Astrocyte (in vitro differentiated cells and primary cell): Measurements from ENCODE around the gene MORN5. TPM values are rescaled to one million over a fixed set of nuclear protein-coding genes. Genes with fewer than 3 reads are reported as not detected.

ENCODE experiments used
- DNase-seq: peaks from one replicate; pipeline ENCODE4 v3.0.0-alpha.2; 2010; ENCODE audit warnings: low read depth
- FAIRE-seq: peaks from 2 replicates; lab custom pipeline; 2011; peaks lifted over from hg19 to GRCh38; lab: Jason Lieb, UNC
- H2AFZ ChIP-seq: 2 replicates; pipeline ENCODE4 v1.6.0; 2012; ENCODE audit warnings: low read depth, low read length, inconsistent platforms
- H3K27ac ChIP-seq: 2 replicates; pipeline ENCODE4 v1.5.1; 2011; ENCODE audit warnings: low read depth, low read length, inconsistent platforms
- H3K27me3 ChIP-seq: 2 replicates; pipeline ENCODE4 v1.6.0; 2011; ENCODE audit warnings: low read length, inconsistent platforms; ENCODE audit not compliant: insufficient read depth
- H3K36me3 ChIP-seq: 2 replicates; pipeline ENCODE4 v1.5.1; 2011; ENCODE audit warnings: low read length, inconsistent platforms; ENCODE audit not compliant: insufficient read depth
- H3K4me1 ChIP-seq: 2 replicates; pipeline ENCODE4 v1.5.1; 2011; ENCODE audit warnings: low read length, inconsistent platforms; ENCODE audit not compliant: insufficient read depth
- H3K4me2 ChIP-seq: 2 replicates; pipeline ENCODE4 v1.6.0; 2012; ENCODE audit warnings: low read length, inconsistent platforms
- H3K4me3 ChIP-seq: 2 replicates; pipeline ENCODE4 v1.5.1; 2011; ENCODE audit warnings: low read depth, mild to moderate bottlenecking, low read length, inconsistent platforms; ENCODE audit not compliant: insufficient read depth
- H3K79me2 ChIP-seq: 2 replicates; pipeline ENCODE4 v1.6.0; 2012; ENCODE audit warnings: mild to moderate bottlenecking, low read length, inconsistent platforms; ENCODE audit not compliant: insufficient read depth
- H3K9ac ChIP-seq: 2 replicates; pipeline ENCODE4 v1.6.0; 2012; ENCODE audit warnings: mild to moderate bottlenecking, low read length, inconsistent platforms
- H3K9me3 ChIP-seq: 2 replicates; pipeline ENCODE4 v1.5.1; 2012; ENCODE audit warnings: low read depth, mild to moderate bottlenecking, low read length, inconsistent platforms; ENCODE audit not compliant: insufficient read depth
- H4K20me1 ChIP-seq: 2 replicates; pipeline ENCODE4 v1.6.0; 2012; ENCODE audit warnings: low read length, inconsistent platforms; ENCODE audit not compliant: insufficient read depth
- H3K27ac Mint-ChIP-seq: one replicate; pipeline ENCODE4 v1.8.0; 2021; ENCODE audit warnings: mild to moderate bottlenecking, mixed read lengths; ENCODE audit not compliant: unreplicated experiment
- H3K27me3 Mint-ChIP-seq: one replicate; pipeline ENCODE4 v1.8.0; 2021; ENCODE audit warnings: low read depth, mixed read lengths; ENCODE audit not compliant: unreplicated experiment
- H3K36me3 Mint-ChIP-seq: one replicate; pipeline ENCODE4 v1.8.0; 2021; ENCODE audit warnings: low read depth, mixed read lengths; ENCODE audit not compliant: unreplicated experiment
- H3K4me1 Mint-ChIP-seq: one replicate; pipeline ENCODE4 v1.8.0; 2021; ENCODE audit warnings: low read depth, mixed read lengths; ENCODE audit not compliant: unreplicated experiment
- H3K4me3 Mint-ChIP-seq: one replicate; pipeline ENCODE4 v1.8.0; 2021; ENCODE audit warnings: mild to moderate bottlenecking, moderate library complexity, mixed read lengths; ENCODE audit not compliant: unreplicated experiment
- H3K9me3 Mint-ChIP-seq: one replicate; pipeline ENCODE4 v1.8.0; 2021; ENCODE audit warnings: mild to moderate bottlenecking, mixed read lengths; ENCODE audit not compliant: unreplicated experiment
- EZH2 ChIP-seq: IDR thresholded peaks from 2 replicates; pipeline ENCODE4 v1.6.1; 2012; ENCODE audit warnings: mild to moderate bottlenecking, low read length, inconsistent platforms; ENCODE audit not compliant: insufficient read depth
- total RNA-seq: library from RNA; stranded (reverse); gene quantifications from 2 replicates; pipeline ENCODE4 v1.2.1, GENCODE V29; 2021
- TF ChIP-seq, protein P1 (sequence below): IDR thresholded peaks from 2 replicates; pipeline ENCODE4 v1.5.1; 2011; ENCODE audit warnings: low read depth, mild to moderate bottlenecking, inconsistent platforms, low read length, moderate library complexity; ENCODE audit not compliant: insufficient read depth

MORN5 gene
- total RNA-seq, 1 donor from 2014 or later = not detected

DNA sequence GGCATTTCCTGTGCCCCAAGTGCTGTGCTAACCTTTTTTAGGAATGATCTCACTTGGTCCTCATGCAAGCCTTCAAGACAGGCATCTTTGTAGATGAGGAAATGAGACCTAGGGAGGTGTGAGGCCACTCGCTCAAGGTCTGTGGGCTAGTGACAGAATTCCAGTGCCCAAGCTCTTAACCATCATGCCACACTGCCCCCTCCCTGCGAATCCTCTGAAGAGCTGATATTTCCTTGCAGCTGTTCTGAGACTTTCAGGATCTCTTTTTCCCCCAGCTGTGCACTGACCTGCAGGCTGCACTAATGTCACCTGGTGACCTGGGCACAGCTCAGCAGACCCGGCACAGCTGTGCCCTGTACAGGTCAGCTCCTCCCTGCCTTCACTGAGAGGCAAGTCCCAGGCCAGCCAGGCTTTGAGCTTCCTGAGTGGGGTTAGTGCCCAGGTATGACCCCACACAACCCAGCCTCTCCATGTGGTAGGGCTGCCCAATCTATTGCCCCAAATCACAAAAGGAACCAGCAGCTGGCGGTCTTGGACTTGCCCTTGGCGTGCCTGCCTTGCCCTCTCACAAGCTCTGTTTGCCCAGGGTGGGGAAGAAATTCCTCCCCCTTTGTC, 32.7 kb downstream of the MORN5 start:
- no peak for FAIRE-seq
- Histone ChIP-seq H3K4me1 (no peaks in the 10 kb centered on the region), H3K4me3 (no peak overlapping the region), H3K79me2 (no peaks in the 10 kb centered on the region), H3K9ac (no peak overlapping the region), H3K36me3 (no peaks in the 10 kb centered on the region), H3K9me3 (no peaks in the 10 kb centered on the region), H2AFZ (no peak overlapping the region), H3K4me2 (no peak overlapping the region), H4K20me1 (no peaks in the 10 kb centered on the region), H3K27ac (no peak overlapping the region), H3K27me3 (peaks cover 4% of the 10 kb centered on the region)
- Mint-ChIP-seq H3K36me3 (peaks cover 2% of the 10 kb centered on the region), H3K9me3 (no peaks in the 10 kb centered on the region), H3K27ac (no peak overlapping the region), H3K4me3 (no peak overlapping the region), H3K27me3 (peaks cover 40% of the 10 kb centered on the region), H3K4me1 (peaks cover 2% of the 10 kb centered on the region)
- TF ChIP-seq, protein P1, sequence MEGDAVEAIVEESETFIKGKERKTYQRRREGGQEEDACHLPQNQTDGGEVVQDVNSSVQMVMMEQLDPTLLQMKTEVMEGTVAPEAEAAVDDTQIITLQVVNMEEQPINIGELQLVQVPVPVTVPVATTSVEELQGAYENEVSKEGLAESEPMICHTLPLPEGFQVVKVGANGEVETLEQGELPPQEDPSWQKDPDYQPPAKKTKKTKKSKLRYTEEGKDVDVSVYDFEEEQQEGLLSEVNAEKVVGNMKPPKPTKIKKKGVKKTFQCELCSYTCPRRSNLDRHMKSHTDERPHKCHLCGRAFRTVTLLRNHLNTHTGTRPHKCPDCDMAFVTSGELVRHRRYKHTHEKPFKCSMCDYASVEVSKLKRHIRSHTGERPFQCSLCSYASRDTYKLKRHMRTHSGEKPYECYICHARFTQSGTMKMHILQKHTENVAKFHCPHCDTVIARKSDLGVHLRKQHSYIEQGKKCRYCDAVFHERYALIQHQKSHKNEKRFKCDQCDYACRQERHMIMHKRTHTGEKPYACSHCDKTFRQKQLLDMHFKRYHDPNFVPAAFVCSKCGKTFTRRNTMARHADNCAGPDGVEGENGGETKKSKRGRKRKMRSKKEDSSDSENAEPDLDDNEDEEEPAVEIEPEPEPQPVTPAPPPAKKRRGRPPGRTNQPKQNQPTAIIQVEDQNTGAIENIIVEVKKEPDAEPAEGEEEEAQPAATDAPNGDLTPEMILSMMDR = no peak
- no peak for TF ChIP-seq EZH2
- no peak for DNase-seq

DNA sequence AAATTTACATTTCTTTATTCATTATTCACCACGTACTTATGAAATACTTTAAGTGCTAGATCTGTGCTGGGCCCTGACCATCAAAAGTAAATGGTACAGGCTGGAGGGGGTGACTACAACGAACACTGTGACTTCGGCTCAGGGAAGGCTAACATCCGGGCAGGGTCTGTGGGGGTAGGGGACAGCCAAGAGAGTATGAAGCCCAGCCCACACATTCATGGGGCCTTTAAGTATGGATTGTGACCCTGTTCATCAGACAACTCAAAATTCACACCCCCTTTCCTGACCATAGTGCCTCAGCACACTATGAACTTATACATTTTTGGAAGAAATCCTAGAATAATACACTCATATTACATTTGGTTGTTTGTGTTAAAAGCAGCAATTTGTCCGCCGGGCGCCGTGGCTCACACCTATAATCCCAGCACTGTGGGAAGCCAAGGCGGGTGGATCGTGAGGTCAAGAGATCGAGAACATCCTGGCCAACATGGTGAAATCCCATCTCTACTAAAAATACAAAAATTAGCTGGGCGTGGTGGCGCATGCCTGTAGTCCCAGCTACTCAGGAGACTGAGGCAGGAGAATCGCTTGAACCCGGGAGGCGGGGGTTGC, 33.3 kb downstream of the MORN5 start:
- no peak for FAIRE-seq
- Mint-ChIP-seq H3K4me3 (no peak overlapping the region), H3K9me3 (no peaks in the 10 kb centered on the region), H3K27me3 (peaks cover 38% of the 10 kb centered on the region), H3K4me1 (peaks cover 2% of the 10 kb centered on the region), H3K36me3 (peaks cover 2% of the 10 kb centered on the region), H3K27ac (no peak overlapping the region)
- no peak overlapping the region for H3K4me2 ChIP-seq
- no peak overlapping the region for H3K27ac ChIP-seq
- H2AFZ ChIP-seq = no peak overlapping the region
- no peaks in the 10 kb centered on the region for H3K4me1 ChIP-seq
- no peak for DNase-seq
- H3K36me3 ChIP-seq = no peaks in the 10 kb centered on the region
- H3K9ac ChIP-seq = no peak overlapping the region
- H3K9me3 ChIP-seq = no peaks in the 10 kb centered on the region
- TF ChIP-seq, protein P1 = no peak
- no peak for TF ChIP-seq EZH2
- H3K79me2 ChIP-seq = no peaks in the 10 kb centered on the region
- H4K20me1 ChIP-seq = no peaks in the 10 kb centered on the region
- H3K4me3 ChIP-seq = no peak overlapping the region
- H3K27me3 ChIP-seq = peaks cover 11% of the 10 kb centered on the region

DNA sequence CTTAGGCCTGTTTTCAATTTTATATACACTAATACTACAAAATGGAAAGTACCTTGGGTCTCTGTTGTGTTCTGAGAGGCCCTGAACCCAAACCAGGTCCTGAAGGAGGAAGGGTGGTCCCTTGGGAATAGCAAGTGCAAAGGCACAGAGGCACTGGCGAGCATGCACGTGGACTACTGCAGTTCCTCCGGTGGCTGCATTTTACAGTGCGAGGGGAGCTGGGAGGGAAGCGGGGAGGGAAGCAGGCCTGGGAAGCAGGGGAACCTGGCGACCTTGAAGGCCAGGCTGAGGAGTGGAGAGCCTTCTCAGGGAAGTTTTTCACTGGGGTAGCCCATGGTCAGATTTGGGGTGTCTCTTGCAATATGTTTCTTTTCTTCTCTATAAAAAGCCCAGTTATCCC, 33.9 kb downstream of the MORN5 start:
- DNase-seq (no peak), FAIRE-seq (no peak)
- H3K27ac ChIP-seq = no peak overlapping the region
- Mint-ChIP-seq H3K4me3 (no peak overlapping the region), H3K27ac (no peak overlapping the region), H3K36me3 (peaks cover 2% of the 10 kb centered on the region), H3K9me3 (no peaks in the 10 kb centered on the region), H3K27me3 (peaks cover 43% of the 10 kb centered on the region), H3K4me1 (peaks cover 2% of the 10 kb centered on the region)
- no peaks in the 10 kb centered on the region for H3K79me2 ChIP-seq
- no peaks in the 10 kb centered on the region for H3K4me1 ChIP-seq
- no peaks in the 10 kb centered on the region for H4K20me1 ChIP-seq
- peaks cover 15% of the 10 kb centered on the region for H3K27me3 ChIP-seq
- no peaks in the 10 kb centered on the region for H3K9me3 ChIP-seq
- H3K4me3 ChIP-seq = no peak overlapping the region
- H3K36me3 ChIP-seq = no peaks in the 10 kb centered on the region
- H2AFZ ChIP-seq = no peak overlapping the region
- TF ChIP-seq, protein P1 = no peak
- no peak for TF ChIP-seq EZH2
- H3K4me2 ChIP-seq = no peak overlapping the region
- H3K9ac ChIP-seq = no peak overlapping the region
